Stimulated activated CD4-positive, alpha-beta T cell treated with anti-CD3 and anti-CD28 coated beads, Interleukin-12 subunit alpha, Interleukin-12 subunit beta, amount 100 ng/mL, for 4 hours (primary cell): Measurements from ENCODE around the gene SH3D19.
"Not testable (repeated sequence)": the region's sequence is repeated elsewhere in the genome, so short reads cannot be mapped to it uniquely, and the experiment has no call there.

Experiments
- DNase-seq: peaks from one replicate; pipeline ENCODE4 v3.0.0-alpha.2; 2020

SH3D19 gene

GRCh38 chr4:151267104-151267503, 58.3 kb downstream of the SH3D19 start:
- DNase-seq: no peak

GRCh38 chr4:151266497-151266896, 58.9 kb downstream of the SH3D19 start:
- no peak for DNase-seq

- DNase-seq: no peak
Measured at GRCh38 chr4:151263455-151263854, 62.0 kb downstream of the SH3D19 start.

- no peak for DNase-seq
Measured at GRCh38 chr4:151260526-151260925, 64.9 kb downstream of the SH3D19 start.

- no peak for DNase-seq
Measured at GRCh38 chr4:151259752-151260151, 65.7 kb downstream of the SH3D19 start.

GRCh38 chr4:151257704-151258103, 67.7 kb downstream of the SH3D19 start:
- DNase-seq: no peak

- DNase-seq: no peak
Measured at GRCh38 chr4:151256134-151256533, 69.3 kb downstream of the SH3D19 start.

- DNase-seq: not testable (repeated sequence)
Measured at GRCh38 chr4:151255680-151256079, 69.7 kb downstream of the SH3D19 start.

- DNase-seq: not testable (repeated sequence)
Measured at GRCh38 chr4:151255226-151255625, 70.2 kb downstream of the SH3D19 start.

- no peak for DNase-seq
Measured at GRCh38 chr4:151251603-151252304, 73.7 kb downstream of the SH3D19 start.

GRCh38 chr4:151250706-151251105, 74.7 kb downstream of the SH3D19 start:
- DNase-seq: no peak

- no peak for DNase-seq
Measured at GRCh38 chr4:151248519-151248918, 76.9 kb downstream of the SH3D19 start.

- DNase-seq: no peak
Measured at GRCh38 chr4:151247395-151247794, 78.0 kb downstream of the SH3D19 start.

- no peak for DNase-seq
Measured at GRCh38 chr4:151246742-151247141, 78.7 kb downstream of the SH3D19 start.

GRCh38 chr4:151242305-151242704, 83.1 kb downstream of the SH3D19 start:
- no peak for DNase-seq

- DNase-seq: no peak
Measured at GRCh38 chr4:151239608-151240007, 85.8 kb downstream of the SH3D19 start.

GRCh38 chr4:151238477-151238876, 86.9 kb downstream of the SH3D19 start:
- no peak for DNase-seq

- no peak for DNase-seq
Measured at GRCh38 chr4:151236036-151236435, 89.4 kb downstream of the SH3D19 start.

GRCh38 chr4:151235373-151235772, 90.0 kb downstream of the SH3D19 start:
- DNase-seq: not testable (repeated sequence)

GRCh38 chr4:151233600-151233999, 91.8 kb downstream of the SH3D19 start:
- DNase-seq: no peak

GRCh38 chr4:151231915-151232595, 93.3 kb downstream of the SH3D19 start:
- DNase-seq: no peak

- DNase-seq: no peak
Measured at GRCh38 chr4:151228189-151229119, 97.0 kb downstream of the SH3D19 start.

GRCh38 chr4:151227731-151228130, 97.7 kb downstream of the SH3D19 start:
- no peak for DNase-seq
